ENCODE data around the gene SAMD13.

The SAMD13 gene

GRCh38 chr1:84350104-84350503 is 48.6 kb downstream of the SAMD13 start:
- POLR2A ChIA-PET, result no interaction called here
- no peak for DNase-seq
- Histone ChIP-seq H3K27ac (ENCODE audit: insufficient read depth in 1 of 2, low read depth in 1 of 2, low read length in 2 of 2, poor library complexity in 1 of 2, severe bottlenecking in 2 of 2) (no peak overlapping the region), H3K9me3 (ENCODE audit: control extremely low read depth in 1 of 5, control insufficient read depth in 4 of 5, insufficient read depth in 2 of 5, low read depth in 1 of 5, low read length in 4 of 5) (no peaks in the 10 kb centered on the region), H3K4me1 (ENCODE audit: control extremely low read depth in 1 of 4, control insufficient read depth in 4 of 4, insufficient read depth in 4 of 4, low read length in 3 of 4) (no peaks in the 10 kb centered on the region), H3K36me3 (ENCODE audit: control insufficient read depth in 4 of 4, insufficient read depth in 4 of 4, low read length in 3 of 4) (no peaks in the 10 kb centered on the region), H3K27me3 (replicated peaks in 2 of 5; ENCODE audit: control insufficient read depth in 4 of 5, insufficient read depth in 5 of 5, low read length in 4 of 5) (no peaks in the 10 kb centered on the region), H3K4me3 (ENCODE audit: control insufficient read depth in 1 of 7, extremely low read depth in 1 of 7, insufficient read depth in 4 of 7, low read depth in 2 of 7, low read length in 6 of 7) (no peak overlapping the region)
- CTCF ChIA-PET, result interaction anchor here (1.0 kb wide), 1 partner anchor 38 kb away, joined by 3 read pairs; no protein-coding TSS in a partner anchor
- no CpG with 5 or more reads among the region's 3 CpGs for WGBS (ENCODE audit: insufficient coverage)

- no peaks in the 10 kb centered on the region for H3K4me1 ChIP-seq (ENCODE audit: control extremely low read depth in 1 of 4, control insufficient read depth in 4 of 4, insufficient read depth in 4 of 4, low read length in 3 of 4)
- CTCF ChIA-PET, result interaction anchor here (1.0 kb wide), 1 partner anchor 37 kb away, joined by 3 read pairs; no protein-coding TSS in a partner anchor
- WGBS (ENCODE audit: insufficient coverage), result 100% methylated on average over 1 of the region's 3 CpGs
Measured at GRCh38 chr1:84350550-84350949, 49.0 kb downstream of the SAMD13 start.

GRCh38 chr1:84352298-84353106 is 51.0 kb downstream of the SAMD13 start:
- Histone ChIP-seq H3K4me3 (ENCODE audit: control insufficient read depth in 1 of 7, extremely low read depth in 1 of 7, insufficient read depth in 4 of 7, low read depth in 2 of 7, low read length in 6 of 7) (no peak overlapping the region), H3K27me3 (replicated peaks in 2 of 5; ENCODE audit: control insufficient read depth in 4 of 5, insufficient read depth in 5 of 5, low read length in 4 of 5) (no peaks in the 10 kb centered on the region), H3K4me1 (ENCODE audit: control extremely low read depth in 1 of 4, control insufficient read depth in 4 of 4, insufficient read depth in 4 of 4, low read length in 3 of 4) (no peaks in the 10 kb centered on the region), H3K27ac (ENCODE audit: insufficient read depth in 1 of 2, low read depth in 1 of 2, low read length in 2 of 2, poor library complexity in 1 of 2, severe bottlenecking in 2 of 2) (no peak overlapping the region), H3K36me3 (ENCODE audit: control insufficient read depth in 4 of 4, insufficient read depth in 4 of 4, low read length in 3 of 4) (no peaks in the 10 kb centered on the region), H3K9me3 (ENCODE audit: control extremely low read depth in 1 of 5, control insufficient read depth in 4 of 5, insufficient read depth in 2 of 5, low read depth in 1 of 5, low read length in 4 of 5) (peaks cover 0 to 5% (median 0%) of the 10 kb centered on the region in 5 experiments)
- DNase-seq, result no peak
- 100% methylated on average over 2 of the region's 3 CpGs for WGBS (ENCODE audit: insufficient coverage)
- ChIA-PET POLR2A (no interaction called here), CTCF (no interaction called here)

More at GRCh38 chr1:84350550-84350949, 49.0 kb downstream of the SAMD13 start:
- Histone ChIP-seq H3K36me3 (ENCODE audit: control insufficient read depth in 4 of 4, insufficient read depth in 4 of 4, low read length in 3 of 4) (no peaks in the 10 kb centered on the region), H3K27ac (ENCODE audit: insufficient read depth in 1 of 2, low read depth in 1 of 2, low read length in 2 of 2, poor library complexity in 1 of 2, severe bottlenecking in 2 of 2) (no peak overlapping the region), H3K4me3 (ENCODE audit: control insufficient read depth in 1 of 7, extremely low read depth in 1 of 7, insufficient read depth in 4 of 7, low read depth in 2 of 7, low read length in 6 of 7) (no peak overlapping the region), H3K27me3 (replicated peaks in 2 of 5; ENCODE audit: control insufficient read depth in 4 of 5, insufficient read depth in 5 of 5, low read length in 4 of 5) (no peaks in the 10 kb centered on the region), H3K9me3 (ENCODE audit: control extremely low read depth in 1 of 5, control insufficient read depth in 4 of 5, insufficient read depth in 2 of 5, low read depth in 1 of 5, low read length in 4 of 5) (no peaks in the 10 kb centered on the region)
- POLR2A ChIA-PET, result no interaction called here
- no peak for DNase-seq

- 96% methylated on average over 3 of the region's 3 CpGs for WGBS (ENCODE audit: insufficient coverage)
- H3K27ac ChIP-seq (ENCODE audit: insufficient read depth in 1 of 2, low read depth in 1 of 2, low read length in 2 of 2, poor library complexity in 1 of 2, severe bottlenecking in 2 of 2), result no peak overlapping the region
- ChIA-PET POLR2A (no interaction called here), CTCF (no interaction called here)
- H3K9me3 ChIP-seq (ENCODE audit: control extremely low read depth in 1 of 5, control insufficient read depth in 4 of 5, insufficient read depth in 2 of 5, low read depth in 1 of 5, low read length in 4 of 5), result peaks cover 0 to 5% (median 0%) of the 10 kb centered on the region in 5 experiments
- no peaks in the 10 kb centered on the region for H3K4me1 ChIP-seq (ENCODE audit: control extremely low read depth in 1 of 4, control insufficient read depth in 4 of 4, insufficient read depth in 4 of 4, low read length in 3 of 4)
- no peaks in the 10 kb centered on the region for H3K27me3 ChIP-seq (replicated peaks in 2 of 5; ENCODE audit: control insufficient read depth in 4 of 5, insufficient read depth in 5 of 5, low read length in 4 of 5)
- DNase-seq, result no peak
- no peaks in the 10 kb centered on the region for H3K36me3 ChIP-seq (ENCODE audit: control insufficient read depth in 4 of 4, insufficient read depth in 4 of 4, low read length in 3 of 4)
- H3K4me3 ChIP-seq (ENCODE audit: control insufficient read depth in 1 of 7, extremely low read depth in 1 of 7, insufficient read depth in 4 of 7, low read depth in 2 of 7, low read length in 6 of 7), result no peak overlapping the region
Measured at GRCh38 chr1:84353695-84354094, 52.2 kb downstream of the SAMD13 start.

GRCh38 chr1:84355556-84355955 is 54.0 kb downstream of the SAMD13 start:
- peaks cover 0 to 5% (median 0%) of the 10 kb centered on the region in 5 experiments for H3K9me3 ChIP-seq (ENCODE audit: control extremely low read depth in 1 of 5, control insufficient read depth in 4 of 5, insufficient read depth in 2 of 5, low read depth in 1 of 5, low read length in 4 of 5)
- ChIA-PET CTCF (no interaction called here), POLR2A (no interaction called here)
- no peaks in the 10 kb centered on the region for H3K36me3 ChIP-seq (ENCODE audit: control insufficient read depth in 4 of 4, insufficient read depth in 4 of 4, low read length in 3 of 4)
- H3K27me3 ChIP-seq (replicated peaks in 2 of 5; ENCODE audit: control insufficient read depth in 4 of 5, insufficient read depth in 5 of 5, low read length in 4 of 5), result no peaks in the 10 kb centered on the region
- H3K27ac ChIP-seq (ENCODE audit: insufficient read depth in 1 of 2, low read depth in 1 of 2, low read length in 2 of 2, poor library complexity in 1 of 2, severe bottlenecking in 2 of 2), result no peak overlapping the region
- DNase-seq, result no peak
- peaks cover 0 to 8% (median 0%) of the 10 kb centered on the region in 4 experiments for H3K4me1 ChIP-seq (ENCODE audit: control extremely low read depth in 1 of 4, control insufficient read depth in 4 of 4, insufficient read depth in 4 of 4, low read length in 3 of 4)
- 100% methylated on average over 1 of the region's 3 CpGs for WGBS (ENCODE audit: insufficient coverage)
- no peak overlapping the region for H3K4me3 ChIP-seq (ENCODE audit: control insufficient read depth in 1 of 7, extremely low read depth in 1 of 7, insufficient read depth in 4 of 7, low read depth in 2 of 7, low read length in 6 of 7)

- Histone ChIP-seq H3K27ac (ENCODE audit: insufficient read depth in 1 of 2, low read depth in 1 of 2, low read length in 2 of 2, poor library complexity in 1 of 2, severe bottlenecking in 2 of 2) (no peak overlapping the region), H3K36me3 (ENCODE audit: control insufficient read depth in 4 of 4, insufficient read depth in 4 of 4, low read length in 3 of 4) (no peaks in the 10 kb centered on the region), H3K4me1 (ENCODE audit: control extremely low read depth in 1 of 4, control insufficient read depth in 4 of 4, insufficient read depth in 4 of 4, low read length in 3 of 4) (peaks cover 0 to 9% (median 0%) of the 10 kb centered on the region in 4 experiments), H3K27me3 (replicated peaks in 2 of 5; ENCODE audit: control insufficient read depth in 4 of 5, insufficient read depth in 5 of 5, low read length in 4 of 5) (no peaks in the 10 kb centered on the region), H3K9me3 (ENCODE audit: control extremely low read depth in 1 of 5, control insufficient read depth in 4 of 5, insufficient read depth in 2 of 5, low read depth in 1 of 5, low read length in 4 of 5) (peaks cover 0 to 5% (median 0%) of the 10 kb centered on the region in 5 experiments), H3K4me3 (ENCODE audit: control insufficient read depth in 1 of 7, extremely low read depth in 1 of 7, insufficient read depth in 4 of 7, low read depth in 2 of 7, low read length in 6 of 7) (no peak overlapping the region)
- no CpG with 5 or more reads among the region's 1 CpG for WGBS (ENCODE audit: insufficient coverage)
- no peak for DNase-seq
- CTCF ChIA-PET, result no interaction called here
- POLR2A ChIA-PET, result no interaction called here
Measured at GRCh38 chr1:84356881-84357280, 55.4 kb downstream of the SAMD13 start.

- POLR2A ChIA-PET, result no interaction called here
- 100% methylated on average over 2 of the region's 4 CpGs for WGBS (ENCODE audit: insufficient coverage)
- no peaks in the 10 kb centered on the region for H3K36me3 ChIP-seq (ENCODE audit: control insufficient read depth in 4 of 4, insufficient read depth in 4 of 4, low read length in 3 of 4)
- H3K4me3 ChIP-seq (ENCODE audit: control insufficient read depth in 1 of 7, extremely low read depth in 1 of 7, insufficient read depth in 4 of 7, low read depth in 2 of 7, low read length in 6 of 7), result no peak overlapping the region
- CTCF ChIA-PET, result no interaction called here
- H3K27ac ChIP-seq (ENCODE audit: insufficient read depth in 1 of 2, low read depth in 1 of 2, low read length in 2 of 2, poor library complexity in 1 of 2, severe bottlenecking in 2 of 2), result no peak overlapping the region
- H3K27me3 ChIP-seq (replicated peaks in 2 of 5; ENCODE audit: control insufficient read depth in 4 of 5, insufficient read depth in 5 of 5, low read length in 4 of 5), result no peaks in the 10 kb centered on the region
- peaks cover 0 to 5% (median 0%) of the 10 kb centered on the region in 5 experiments for H3K9me3 ChIP-seq (ENCODE audit: control extremely low read depth in 1 of 5, control insufficient read depth in 4 of 5, insufficient read depth in 2 of 5, low read depth in 1 of 5, low read length in 4 of 5)
- H3K4me1 ChIP-seq (ENCODE audit: control extremely low read depth in 1 of 4, control insufficient read depth in 4 of 4, insufficient read depth in 4 of 4, low read length in 3 of 4), result peaks cover 0 to 9% (median 3%) of the 10 kb centered on the region in 4 experiments
- DNase-seq, result no peak
Measured at GRCh38 chr1:84358695-84359094, 57.2 kb downstream of the SAMD13 start.
